Sigmoid colon (tissue), 7 donors: ENCODE data around the gene ENPP7. TPM values are rescaled to one million over a fixed set of nuclear protein-coding genes. Genes with fewer than 3 reads are reported as not detected.
"Not testable (repeated sequence)": the region's sequence is repeated elsewhere in the genome, so short reads cannot be mapped to it uniquely, and the experiment has no call there.

Experiments
- DNase-seq: peaks from one replicate; pipeline ENCODE4 v3.0.0-alpha.2; 2019
- H3K27ac ChIP-seq, 4 donors: fragments of 200-600 bp; sonication (generic); one replicate each; pipeline ENCODE4 v1.5.1; 2016 to 2019; ENCODE audit warnings: mild to moderate bottlenecking in 1 of 4
- H3K27me3 ChIP-seq, 3 donors: fragments of 200-600 bp; sonication (generic); one replicate each; pipeline ENCODE4 v1.5.1; 2019; ENCODE audit warnings: mild to moderate bottlenecking in 1 of 3
- H3K36me3 ChIP-seq, 4 donors: fragments of 200-600 bp; sonication (generic); one replicate each; pipeline ENCODE4 v1.5.1; 2016 to 2019
- H3K4me1 ChIP-seq, 4 donors: fragments of 200-600 bp; sonication (generic); one replicate each; pipeline ENCODE4 v1.5.1; 2017 to 2019
- H3K4me3 ChIP-seq, 4 donors: fragments of 200-600 bp; sonication (generic); one replicate each; pipeline ENCODE4 v1.5.1; 2017 to 2019; ENCODE audit warnings: mild to moderate bottlenecking in 2 of 4, moderate library complexity in 1 of 4
- H3K9me3 ChIP-seq, 4 donors: fragments of 200-600 bp in 3 of 4; sonication (generic) in 3 of 4; one replicate each; pipeline versions ENCODE4 v1.5.1 to v1.6.1; 2013 to 2019
- CTCF ChIP-seq, 4 experiments: fragments of 450-650 bp in 3 of 4; fragments of 200-600 bp in 1 of 4; IDR thresholded peaks; one replicate each; pipeline ENCODE4 v1.5.1; 2016 to 2019; ENCODE audit warnings: antibody characterized with exemption in 4 of 4, mild to moderate bottlenecking in 3 of 4, moderate library complexity in 2 of 4
- EP300 ChIP-seq, 4 donors: sonication (generic); formaldehyde crosslinking; IDR thresholded peaks; one replicate each; pipeline ENCODE4 v1.6.1; 2017; ENCODE audit warnings: antibody characterized with exemption in 4 of 4
- POLR2A ChIP-seq, 2 donors: fragments of 450-650 bp; IDR thresholded peaks; one replicate each; pipeline ENCODE4 v1.6.1; 2016; ENCODE audit warnings: antibody characterized with exemption in 2 of 2, mild to moderate bottlenecking in 2 of 2, moderate library complexity in 2 of 2
- POLR2AphosphoS5 ChIP-seq, 4 donors: sonication (generic); formaldehyde crosslinking; IDR thresholded peaks; one replicate each; pipeline ENCODE4 v1.6.1; 2017; ENCODE audit warnings: antibody characterized with exemption in 4 of 4
- WGBS, 2 donors: extraction: QIAGEN DNeasy Blood & Tissue Kit; methylation state at CpG; one replicate each; pipeline ENCODE4 v1.1.7; 2013; 5-methylcytosine and 5-hydroxymethylcytosine counted together
- intact Hi-C: fragments of 100-400 bp; cut with DNase I; formaldehyde crosslinking; loops from one replicate; pipeline ENCODE4 v1.15.1; 2023
- polyA plus RNA-seq, 3 donors: library from polyadenylated mRNA; stranded (reverse); fragments of 200-250 nt; gene quantifications; one replicate each; pipeline ENCODE4 v1.2.3, GENCODE V29; 2013
- total RNA-seq, 4 donors: library from RNA; depleted of rRNA; stranded (reverse); fragments of >200 nt; gene quantifications; one replicate each; pipeline ENCODE4 v1.1.0, GENCODE V29; 2016
- donor health status: healthy with polysubstance abuse.
- donor health status: Bipolar disorder and iron deficiency.
- donor health status: healthy.

The ENPP7 gene
- total and polyA plus RNA-seq, 7 donors: not detected

GRCh38 chr17:79749958-79750357 lies 19.2 kb downstream of the ENPP7 start:
- H3K27me3 ChIP-seq: peaks cover 27 to 91% (median 60%) of the 10 kb centered on the region in 3 donors
- TF ChIP-seq EP300 (IDR thresholded peaks at IDR 0.05) (no peak), POLR2AphosphoS5 (IDR thresholded peaks at IDR 0.05) (no peak), POLR2A (IDR thresholded peaks at IDR 0.05) (no peak), CTCF (IDR thresholded peaks at IDR 0.05) (no peak)
- H3K9me3 ChIP-seq: no peaks in the 10 kb centered on the region
- no peak overlapping the region for H3K27ac ChIP-seq
- DNase-seq: no peak
- no peak overlapping the region for H3K4me3 ChIP-seq
- intact Hi-C loops: no loop called here
- H3K4me1 ChIP-seq: peaks cover 0 to 13% (median 11%) of the 10 kb centered on the region in 4 donors
- 46 to 56% methylated on average over 3 of the region's 3 CpGs for WGBS, 2 donors
- no peaks in the 10 kb centered on the region for H3K36me3 ChIP-seq

GRCh38 chr17:79750650-79751545 lies 20.2 kb downstream of the ENPP7 start:
- H3K9me3 ChIP-seq: no peaks in the 10 kb centered on the region
- no peak overlapping the region for H3K4me3 ChIP-seq
- TF ChIP-seq EP300 (IDR thresholded peaks at IDR 0.05): no peak
- no peak for TF ChIP-seq CTCF (IDR thresholded peaks at IDR 0.05)
- no peak for TF ChIP-seq POLR2A (IDR thresholded peaks at IDR 0.05)
- no peak for TF ChIP-seq POLR2AphosphoS5 (IDR thresholded peaks at IDR 0.05)
- H3K27ac ChIP-seq: no peak overlapping the region
- WGBS, 2 donors: 50 to 82% methylated on average over 13 of the region's 13 CpGs
- H3K27me3 ChIP-seq: peaks cover 27 to 82% (median 66%) of the 10 kb centered on the region in 3 donors
- DNase-seq: no peak
- intact Hi-C loops: no loop called here
- H3K4me1 ChIP-seq: peaks cover 0 to 13% (median 11%) of the 10 kb centered on the region in 4 donors
- no peaks in the 10 kb centered on the region for H3K36me3 ChIP-seq

- DNase-seq: no peak
- TF ChIP-seq CTCF (IDR thresholded peaks at IDR 0.05) (no peak), POLR2A (IDR thresholded peaks at IDR 0.05) (no peak), POLR2AphosphoS5 (IDR thresholded peaks at IDR 0.05) (no peak), EP300 (IDR thresholded peaks at IDR 0.05) (no peak)
- Histone ChIP-seq H3K4me1 (peaks cover 0 to 13% (median 11%) of the 10 kb centered on the region in 4 donors), H3K4me3 (no peak overlapping the region), H3K27me3 (peaks cover 22 to 71% (median 56%) of the 10 kb centered on the region in 3 donors), H3K9me3 (no peaks in the 10 kb centered on the region), H3K27ac (no peak overlapping the region), H3K36me3 (no peaks in the 10 kb centered on the region)
- intact Hi-C loops: no loop called here
- WGBS, 2 donors: 43 to 69% methylated on average over 13 of the region's 13 CpGs
Observed at GRCh38 chr17:79752175-79752574, 21.4 kb downstream of the ENPP7 start.

GRCh38 chr17:79754370-79754769 lies 23.6 kb downstream of the ENPP7 start:
- Histone ChIP-seq H3K36me3 (no peaks in the 10 kb centered on the region), H3K4me3 (no peak overlapping the region), H3K4me1 (no peaks in the 10 kb centered on the region), H3K9me3 (no peaks in the 10 kb centered on the region), H3K27me3 (peaks cover 4 to 49% (median 35%) of the 10 kb centered on the region in 3 donors), H3K27ac (no peak overlapping the region)
- no peak for DNase-seq
- 52 to 80% methylated on average over 12 of the region's 12 CpGs for WGBS, 2 donors
- TF ChIP-seq EP300 (IDR thresholded peaks at IDR 0.05): no peak
- TF ChIP-seq POLR2AphosphoS5 (IDR thresholded peaks at IDR 0.05): no peak
- no peak for TF ChIP-seq CTCF (IDR thresholded peaks at IDR 0.05)
- no peak for TF ChIP-seq POLR2A (IDR thresholded peaks at IDR 0.05)
- intact Hi-C loops: no loop called here

GRCh38 chr17:79754903-79755302 lies 24.2 kb downstream of the ENPP7 start:
- DNase-seq, intact Hi-C loops, H3K27ac ChIP-seq, H3K4me3 ChIP-seq, H3K4me1 ChIP-seq, H3K9me3 ChIP-seq, H3K36me3 ChIP-seq: not testable (repeated sequence)
- H3K27me3 ChIP-seq: peaks cover 4 to 44% (median 30%) of the 10 kb centered on the region in 3 donors
- WGBS, 2 donors: 80 to 90% methylated on average over 9 of the region's 9 CpGs
